ENCODE results near the gene CCDC88A.

GRCh38 chr2:55441280-55441892 is 21.7 kb upstream of the CCDC88A start:
- no peak for TF ChIP-seq POLR2A (IDR thresholded peaks at IDR 0.05)
- TF ChIP-seq EP300 (IDR thresholded peaks at IDR 0.05): no peak
- TF ChIP-seq CTCF (IDR thresholded peaks at IDR 0.05): no peak
